Muscle layer of colon (tissue), 2 donors: ENCODE measurements around the gene TMEM239.

ENCODE experiments used
- H3K27ac ChIP-seq: one replicate; pipeline ENCODE4 v1.7.0; 2013; ENCODE audit warnings: low read depth, mild to moderate bottlenecking, low read length, moderate library complexity
- H3K27me3 ChIP-seq, 2 donors: one replicate each; pipeline ENCODE4 v1.7.0; 2013; ENCODE audit warnings: low read length in 2 of 2, mild to moderate bottlenecking in 2 of 2; ENCODE audit not compliant: insufficient read depth in 2 of 2, control insufficient read depth in 1 of 2
- H3K36me3 ChIP-seq: one replicate; pipeline ENCODE4 v1.7.0; 2013; ENCODE audit warnings: mild to moderate bottlenecking, low read length; ENCODE audit not compliant: insufficient read depth
- H3K4me1 ChIP-seq: one replicate; pipeline ENCODE4 v1.7.0; 2013; ENCODE audit warnings: mild to moderate bottlenecking, low read length; ENCODE audit not compliant: insufficient read depth
- H3K4me3 ChIP-seq, 2 donors: one replicate each; pipeline ENCODE4 v1.7.0; 2013; ENCODE audit warnings: low read length in 2 of 2, low read depth in 1 of 2, mild to moderate bottlenecking in 1 of 2, moderate library complexity in 1 of 2
- H3K9ac ChIP-seq: one replicate; pipeline ENCODE4 v1.7.0; 2013; ENCODE audit warnings: low read length
- H3K9me3 ChIP-seq: one replicate; pipeline ENCODE4 v1.7.0; 2013; ENCODE audit warnings: mild to moderate bottlenecking, low read length
- donor health status: abdominal sarcoma.
- donor health status: Adenocarcinoma of cecum.

The TMEM239 gene

GRCh38 chr20:2840967-2841531 is 24.9 kb downstream of the TMEM239 start:
- H3K4me1 ChIP-seq, result peaks cover 20% of the 10 kb centered on the region

DNA sequence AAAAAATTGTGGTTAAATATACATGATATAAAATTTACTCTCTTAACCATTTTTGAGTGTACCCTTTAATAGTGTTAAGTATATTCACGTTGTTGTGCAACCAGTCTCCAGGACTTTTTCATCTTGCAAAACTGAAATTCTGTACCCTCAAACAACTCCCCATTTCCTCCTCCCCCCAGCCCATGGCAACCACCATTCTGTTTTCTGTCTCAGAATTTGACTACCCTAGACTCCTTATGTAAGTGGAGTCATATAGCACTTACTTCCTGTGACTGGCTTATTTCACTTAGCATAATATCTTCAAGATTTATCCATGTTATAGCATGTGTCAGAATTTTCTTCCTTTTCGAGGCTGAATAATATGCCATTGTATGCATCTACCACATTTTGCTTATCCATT is 29.4 kb downstream of the TMEM239 start:
- H3K4me3 ChIP-seq, result no peak overlapping the region
- H3K9ac ChIP-seq, result no peak overlapping the region
- H3K27ac ChIP-seq, result no peak overlapping the region
- no peaks in the 10 kb centered on the region for H3K27me3 ChIP-seq
- peaks cover 10% of the 10 kb centered on the region for H3K4me1 ChIP-seq
- H3K9me3 ChIP-seq, result no peaks in the 10 kb centered on the region
- no peaks in the 10 kb centered on the region for H3K36me3 ChIP-seq

More at GRCh38 chr20:2840967-2841531, 24.9 kb downstream of the TMEM239 start:
- Histone ChIP-seq H3K36me3 (peaks cover 10% of the 10 kb centered on the region), H3K4me3 (peak overlapping the region; percentile 85 to 96), H3K9ac (peak overlapping the region; percentile 76), H3K9me3 (no peaks in the 10 kb centered on the region), H3K27ac (peak overlapping the region; percentile 92), H3K27me3 (no peaks in the 10 kb centered on the region)

DNA sequence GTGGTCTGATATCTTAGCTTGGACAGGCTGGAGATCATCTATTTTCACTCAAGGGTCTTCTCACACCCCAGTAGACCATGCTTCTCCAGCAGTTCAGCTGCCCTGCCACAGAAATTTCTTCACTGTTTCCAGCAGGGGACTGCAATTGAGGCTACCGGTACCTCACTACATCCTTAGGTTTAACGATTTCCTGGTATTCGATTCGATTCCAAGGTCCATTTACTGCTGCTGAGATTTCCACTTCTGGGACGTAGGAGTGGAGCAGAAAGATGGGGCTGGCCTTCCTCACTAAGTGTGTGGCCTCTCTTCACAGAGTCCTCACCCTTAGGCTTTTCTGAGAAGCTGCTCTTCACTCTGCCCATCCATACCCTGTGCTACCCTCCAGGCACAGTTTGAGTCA is 30.5 kb downstream of the TMEM239 start:
- Histone ChIP-seq H3K4me1 (peaks cover 4% of the 10 kb centered on the region), H3K36me3 (no peaks in the 10 kb centered on the region), H3K27me3 (no peaks in the 10 kb centered on the region), H3K27ac (no peak overlapping the region), H3K9ac (no peak overlapping the region), H3K4me3 (no peak overlapping the region), H3K9me3 (no peaks in the 10 kb centered on the region)

GRCh38 chr20:2847802-2848201 is 31.6 kb downstream of the TMEM239 start:
- Histone ChIP-seq H3K27ac (no peak overlapping the region), H3K27me3 (no peaks in the 10 kb centered on the region), H3K9ac (no peak overlapping the region), H3K36me3 (no peaks in the 10 kb centered on the region), H3K9me3 (no peaks in the 10 kb centered on the region), H3K4me1 (peaks cover 3% of the 10 kb centered on the region), H3K4me3 (no peak overlapping the region)

GRCh38 chr20:2849529-2849928 is 33.4 kb downstream of the TMEM239 start:
- Histone ChIP-seq H3K4me3 (no peak overlapping the region), H3K36me3 (no peaks in the 10 kb centered on the region), H3K9ac (no peak overlapping the region), H3K4me1 (peaks cover 3% of the 10 kb centered on the region), H3K9me3 (no peaks in the 10 kb centered on the region), H3K27me3 (no peaks in the 10 kb centered on the region), H3K27ac (no peak overlapping the region)

DNA sequence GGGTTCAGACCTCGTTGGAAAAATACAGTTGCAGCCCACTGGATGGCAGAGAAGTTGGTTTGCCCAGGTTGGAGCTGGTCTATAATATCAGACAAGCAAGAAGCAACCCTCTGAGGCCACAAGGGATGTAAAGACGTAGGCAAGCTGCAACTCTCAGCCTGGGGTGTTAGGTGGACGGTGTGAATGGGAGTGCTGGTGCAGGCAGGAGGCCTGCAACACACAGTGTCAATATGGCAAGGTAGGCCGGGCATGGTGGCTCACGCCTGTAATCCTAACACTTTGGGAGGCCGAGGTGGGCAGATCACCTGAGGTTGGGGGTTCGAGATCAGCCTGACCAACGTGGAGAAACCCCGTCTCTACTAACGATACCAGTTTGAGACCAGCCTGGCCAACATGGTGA is 34.9 kb downstream of the TMEM239 start:
- Histone ChIP-seq H3K4me1 (peaks cover 3% of the 10 kb centered on the region), H3K27ac (no peak overlapping the region), H3K36me3 (no peaks in the 10 kb centered on the region), H3K9ac (no peak overlapping the region), H3K9me3 (no peaks in the 10 kb centered on the region), H3K27me3 (no peaks in the 10 kb centered on the region), H3K4me3 (no peak overlapping the region)

DNA sequence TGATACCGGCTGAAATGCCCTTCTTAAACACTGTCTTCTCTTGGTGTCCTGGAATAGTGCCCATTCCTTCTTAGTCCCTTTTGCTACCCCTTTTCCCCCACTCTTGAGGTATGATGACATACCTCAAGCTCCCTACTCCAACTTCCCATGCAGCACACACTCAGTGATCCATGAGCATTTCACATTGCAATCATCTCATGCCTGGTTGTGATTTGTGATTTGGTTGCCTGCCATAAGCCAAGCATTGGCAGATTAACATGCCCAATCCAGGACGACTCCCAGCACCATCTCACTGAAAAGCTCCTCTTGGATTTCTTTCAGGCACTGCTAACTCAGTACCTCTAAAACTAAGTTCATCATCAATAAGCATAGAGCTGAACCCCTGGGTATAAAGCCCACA is 42.4 kb downstream of the TMEM239 start:
- Histone ChIP-seq H3K36me3 (peaks cover 30% of the 10 kb centered on the region), H3K4me1 (no peaks in the 10 kb centered on the region), H3K4me3 (no peak overlapping the region), H3K27me3 (no peaks in the 10 kb centered on the region), H3K9me3 (no peaks in the 10 kb centered on the region), H3K27ac (no peak overlapping the region), H3K9ac (no peak overlapping the region)

- Histone ChIP-seq H3K4me1 (no peaks in the 10 kb centered on the region), H3K9ac (no peak overlapping the region), H3K9me3 (no peaks in the 10 kb centered on the region), H3K36me3 (peaks cover 38% of the 10 kb centered on the region), H3K27ac (no peak overlapping the region), H3K27me3 (no peaks in the 10 kb centered on the region), H3K4me3 (no peak overlapping the region)
Observed at GRCh38 chr20:2859330-2860121, 43.4 kb downstream of the TMEM239 start.

GRCh38 chr20:2864626-2865025 is 48.5 kb downstream of the TMEM239 start:
- Histone ChIP-seq H3K36me3 (peaks cover 52% of the 10 kb centered on the region), H3K27me3 (no peaks in the 10 kb centered on the region), H3K9ac (no peak overlapping the region), H3K27ac (no peak overlapping the region), H3K4me1 (no peaks in the 10 kb centered on the region), H3K4me3 (no peak overlapping the region), H3K9me3 (no peaks in the 10 kb centered on the region)

DNA sequence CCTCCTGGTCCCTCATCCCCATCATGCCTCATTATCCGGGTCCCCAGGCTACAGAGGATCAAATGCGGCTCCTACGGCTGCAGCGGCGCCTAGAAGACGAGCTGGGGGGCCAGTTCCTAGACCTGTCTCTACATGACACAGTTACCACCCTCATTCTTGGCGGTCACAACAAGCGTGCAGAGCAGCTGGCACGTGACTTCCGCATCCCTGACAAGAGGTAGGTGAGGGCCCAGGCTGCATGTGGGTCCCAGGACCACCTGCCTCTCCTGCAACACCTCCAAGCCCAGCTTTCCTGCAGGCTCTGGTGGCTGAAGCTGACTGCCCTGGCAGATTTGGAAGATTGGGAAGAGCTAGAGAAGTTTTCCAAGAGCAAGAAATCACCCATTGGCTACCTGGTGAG is 48.9 kb downstream of the TMEM239 start:
- Histone ChIP-seq H3K36me3 (peaks cover 52% of the 10 kb centered on the region), H3K9me3 (no peaks in the 10 kb centered on the region), H3K9ac (no peak overlapping the region), H3K27me3 (no peaks in the 10 kb centered on the region), H3K4me3 (no peak overlapping the region), H3K27ac (no peak overlapping the region), H3K4me1 (no peaks in the 10 kb centered on the region)

- Histone ChIP-seq H3K4me1 (peaks cover 1% of the 10 kb centered on the region), H3K36me3 (peaks cover 48% of the 10 kb centered on the region), H3K27ac (no peak overlapping the region), H3K4me3 (no peak overlapping the region), H3K9ac (no peak overlapping the region), H3K27me3 (no peaks in the 10 kb centered on the region), H3K9me3 (no peaks in the 10 kb centered on the region)
Observed at GRCh38 chr20:2865630-2866029, 49.5 kb downstream of the TMEM239 start.

- Histone ChIP-seq H3K36me3 (peaks cover 42% of the 10 kb centered on the region), H3K4me3 (no peak overlapping the region), H3K4me1 (peaks cover 7% of the 10 kb centered on the region), H3K27me3 (no peaks in the 10 kb centered on the region), H3K9ac (no peak overlapping the region), H3K27ac (no peak overlapping the region), H3K9me3 (no peaks in the 10 kb centered on the region)
Observed at GRCh38 chr20:2866236-2866635, 50.1 kb downstream of the TMEM239 start.
